ENCODE results near the gene CEBPA. TPM values are rescaled to one million over a fixed set of nuclear protein-coding genes. Genes with fewer than 3 reads are reported as not detected.

Gene CEBPA
- total RNA-seq, 1 donor from 2014 or later = 1.7 TPM

DNA sequence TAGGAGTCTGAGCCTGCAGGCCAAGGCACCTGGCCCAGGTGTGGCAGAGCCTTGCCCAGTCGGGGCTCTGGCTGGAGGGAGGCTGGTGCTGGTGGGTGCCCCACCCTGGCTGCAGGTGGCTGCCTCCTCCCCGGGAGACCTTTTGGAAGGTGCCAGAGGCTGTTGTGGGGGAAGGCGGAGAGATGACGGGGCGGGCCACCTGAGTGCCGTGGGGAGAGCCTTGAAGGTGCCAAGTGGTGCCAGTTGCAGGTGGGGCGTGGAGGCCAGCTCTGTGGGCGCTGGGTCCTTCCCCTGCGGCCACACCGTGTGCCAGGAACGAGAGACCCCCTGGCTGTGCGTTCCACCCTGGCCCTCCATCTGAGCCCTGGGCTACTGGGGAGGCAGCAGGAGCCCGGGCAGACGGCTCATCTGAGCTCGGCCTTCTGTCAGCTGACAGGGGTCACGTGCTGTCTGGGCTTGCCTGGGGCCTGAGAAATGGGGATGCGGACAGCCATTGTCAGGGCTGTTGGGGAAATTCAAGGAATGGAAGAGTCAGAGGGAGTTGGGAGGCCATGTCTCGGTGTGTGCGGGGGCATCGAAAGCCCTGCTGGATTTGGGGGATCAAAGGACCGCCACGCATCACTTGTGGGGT, 20.9 kb downstream of the CEBPA start:
- H3K27ac Mint-ChIP-seq (ENCODE audit: unreplicated experiment) = no peak overlapping the region
- TF ChIP-seq, protein P1, sequence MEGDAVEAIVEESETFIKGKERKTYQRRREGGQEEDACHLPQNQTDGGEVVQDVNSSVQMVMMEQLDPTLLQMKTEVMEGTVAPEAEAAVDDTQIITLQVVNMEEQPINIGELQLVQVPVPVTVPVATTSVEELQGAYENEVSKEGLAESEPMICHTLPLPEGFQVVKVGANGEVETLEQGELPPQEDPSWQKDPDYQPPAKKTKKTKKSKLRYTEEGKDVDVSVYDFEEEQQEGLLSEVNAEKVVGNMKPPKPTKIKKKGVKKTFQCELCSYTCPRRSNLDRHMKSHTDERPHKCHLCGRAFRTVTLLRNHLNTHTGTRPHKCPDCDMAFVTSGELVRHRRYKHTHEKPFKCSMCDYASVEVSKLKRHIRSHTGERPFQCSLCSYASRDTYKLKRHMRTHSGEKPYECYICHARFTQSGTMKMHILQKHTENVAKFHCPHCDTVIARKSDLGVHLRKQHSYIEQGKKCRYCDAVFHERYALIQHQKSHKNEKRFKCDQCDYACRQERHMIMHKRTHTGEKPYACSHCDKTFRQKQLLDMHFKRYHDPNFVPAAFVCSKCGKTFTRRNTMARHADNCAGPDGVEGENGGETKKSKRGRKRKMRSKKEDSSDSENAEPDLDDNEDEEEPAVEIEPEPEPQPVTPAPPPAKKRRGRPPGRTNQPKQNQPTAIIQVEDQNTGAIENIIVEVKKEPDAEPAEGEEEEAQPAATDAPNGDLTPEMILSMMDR (IDR thresholded peaks at IDR 0.05) = no peak
- peaks cover 17% of the 10 kb centered on the region for H3K27me3 Mint-ChIP-seq (ENCODE audit: low read depth)
- no peaks in the 10 kb centered on the region for H3K9me3 Mint-ChIP-seq (ENCODE audit: low read depth)
- DNase-seq (ENCODE audit: low spot score) = no peak
- no peak overlapping the region for H3K4me3 Mint-ChIP-seq (ENCODE audit: unreplicated experiment)
- H3K36me3 Mint-ChIP-seq (ENCODE audit: low read depth) = no peaks in the 10 kb centered on the region
- no peaks in the 10 kb centered on the region for H3K4me1 Mint-ChIP-seq (ENCODE audit: low read depth)

DNA sequence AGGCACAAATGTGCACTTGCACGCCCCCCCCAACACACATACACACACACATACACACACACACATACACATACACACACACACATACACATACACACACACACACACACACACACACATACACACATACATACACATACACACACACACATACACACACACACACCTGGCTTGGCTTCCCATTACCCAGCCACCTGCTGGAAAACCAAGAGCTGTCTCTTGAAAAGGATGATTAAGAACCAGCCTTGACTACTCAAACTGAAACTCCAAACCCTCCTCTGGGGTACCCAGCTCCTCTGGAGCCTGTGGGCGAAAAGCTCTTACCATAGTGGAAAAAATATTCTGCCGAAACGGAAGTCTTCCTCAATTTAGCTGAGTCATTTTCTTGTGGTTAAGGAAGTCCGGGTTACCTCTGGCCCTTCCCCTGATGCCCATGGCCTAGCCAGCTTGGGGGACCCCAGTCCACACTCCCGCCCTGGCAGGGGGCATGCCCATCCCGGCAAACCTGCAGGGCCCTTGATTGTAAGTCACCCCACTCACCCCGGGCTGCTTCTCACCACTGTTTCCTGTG, 21.9 kb downstream of the CEBPA start:
- Mint-ChIP-seq H3K36me3 (ENCODE audit: low read depth) (no peaks in the 10 kb centered on the region), H3K4me1 (ENCODE audit: low read depth) (no peaks in the 10 kb centered on the region), H3K4me3 (ENCODE audit: unreplicated experiment) (no peak overlapping the region), H3K9me3 (ENCODE audit: low read depth) (no peaks in the 10 kb centered on the region), H3K27ac (ENCODE audit: unreplicated experiment) (no peak overlapping the region), H3K27me3 (ENCODE audit: low read depth) (peaks cover 15% of the 10 kb centered on the region)
- TF ChIP-seq, protein P1 (IDR thresholded peaks at IDR 0.05) = no peak
- no peak for DNase-seq (ENCODE audit: low spot score)

DNA sequence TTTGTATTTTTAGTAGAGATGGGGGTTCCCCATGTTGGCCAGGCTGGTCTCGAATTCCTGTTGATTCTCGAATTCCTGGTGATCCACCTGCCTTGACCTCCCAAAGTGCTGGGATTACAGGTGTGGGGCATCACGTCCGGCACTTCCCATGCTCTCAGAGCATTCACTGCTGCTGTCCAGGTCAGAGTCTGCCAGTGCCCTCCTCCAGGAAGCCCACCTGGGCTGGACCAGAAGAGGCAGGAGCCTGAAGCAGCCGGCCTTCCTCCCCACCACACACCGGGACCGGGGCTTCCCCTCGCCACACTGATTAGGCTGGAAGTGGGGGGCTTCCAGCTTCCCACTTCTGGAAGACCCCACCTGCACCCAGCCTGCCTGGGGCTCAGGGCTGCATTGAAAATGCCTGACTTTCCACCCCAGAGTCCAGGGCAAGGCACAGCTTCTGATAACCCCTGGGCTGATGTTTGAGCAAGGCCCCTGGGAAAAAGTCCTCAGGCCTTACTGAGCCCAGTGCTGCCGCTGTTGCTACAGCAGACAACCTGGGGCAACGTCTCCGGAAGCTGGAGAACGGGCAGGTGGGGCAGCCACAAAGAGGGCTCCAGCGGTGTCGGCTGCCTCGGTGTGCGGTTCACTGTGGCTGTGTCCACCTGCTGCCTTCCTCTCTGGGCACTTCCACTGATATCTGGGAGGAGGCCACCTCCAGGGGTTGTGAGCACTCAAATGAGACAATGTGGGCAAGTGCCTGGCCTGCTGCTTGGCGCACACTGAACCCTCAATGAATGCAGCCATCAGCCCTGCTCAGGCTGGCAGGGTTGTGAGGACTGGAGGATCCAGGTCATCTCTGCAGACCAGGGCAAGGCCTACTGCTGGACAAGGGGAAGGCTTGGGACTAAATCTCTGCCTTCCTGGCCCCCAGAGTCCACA, 22.6 kb downstream of the CEBPA start:
- H3K4me3 Mint-ChIP-seq (ENCODE audit: unreplicated experiment) = no peak overlapping the region
- no peak for DNase-seq (ENCODE audit: low spot score)
- H3K36me3 Mint-ChIP-seq (ENCODE audit: low read depth) = no peaks in the 10 kb centered on the region
- H3K27ac Mint-ChIP-seq (ENCODE audit: unreplicated experiment) = no peak overlapping the region
- no peaks in the 10 kb centered on the region for H3K4me1 Mint-ChIP-seq (ENCODE audit: low read depth)
- peaks cover 11% of the 10 kb centered on the region for H3K27me3 Mint-ChIP-seq (ENCODE audit: low read depth)
- TF ChIP-seq, protein P1 (IDR thresholded peaks at IDR 0.05) = no peak
- H3K9me3 Mint-ChIP-seq (ENCODE audit: low read depth) = no peaks in the 10 kb centered on the region

DNA sequence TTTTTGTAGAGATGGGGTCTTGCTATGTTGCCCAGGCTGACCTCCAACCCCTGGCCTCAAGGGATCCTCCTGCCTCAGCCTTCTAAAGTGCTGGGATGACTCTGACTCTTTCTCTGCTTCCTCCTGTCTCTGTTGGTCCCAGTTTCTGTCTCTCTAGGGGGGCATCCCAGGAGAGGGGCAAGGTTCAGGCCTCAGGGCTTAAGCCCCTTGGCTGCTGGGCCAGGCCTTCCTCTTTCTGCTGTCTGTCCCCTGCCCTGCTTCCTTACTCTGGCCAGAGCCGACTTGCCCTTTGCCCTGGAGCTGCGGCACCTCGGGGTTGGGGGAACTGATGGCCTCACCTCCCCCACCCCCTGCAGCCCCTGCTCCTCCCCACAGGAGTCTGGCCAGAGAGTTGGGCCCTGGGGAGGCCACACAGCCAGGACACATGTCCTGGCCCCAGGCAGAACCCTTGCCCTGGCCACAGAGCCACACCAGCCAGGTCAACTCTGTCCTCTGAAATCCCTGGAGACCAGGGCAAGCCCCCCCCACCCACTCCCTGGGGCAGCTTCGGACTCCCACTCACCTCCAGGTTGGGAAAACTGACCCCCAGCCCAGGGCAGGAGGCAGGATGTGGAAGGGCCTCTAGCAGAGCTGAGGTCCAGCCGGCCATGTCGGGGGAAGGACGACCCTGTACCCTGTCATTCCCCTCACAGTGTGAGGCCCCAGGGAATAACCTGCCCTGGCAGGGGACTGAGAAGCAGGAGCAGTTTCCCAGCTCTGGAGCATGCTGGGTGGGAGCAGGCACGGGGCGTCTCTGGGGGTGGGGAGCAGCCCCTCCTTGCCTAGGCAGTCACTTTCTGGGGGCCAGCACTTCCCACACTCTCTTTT, 23.7 kb downstream of the CEBPA start:
- H3K27ac Mint-ChIP-seq (ENCODE audit: unreplicated experiment) = no peak overlapping the region
- no peaks in the 10 kb centered on the region for H3K9me3 Mint-ChIP-seq (ENCODE audit: low read depth)
- peaks cover 9% of the 10 kb centered on the region for H3K4me1 Mint-ChIP-seq (ENCODE audit: low read depth)
- H3K4me3 Mint-ChIP-seq (ENCODE audit: unreplicated experiment) = no peak overlapping the region
- H3K36me3 Mint-ChIP-seq (ENCODE audit: low read depth) = no peaks in the 10 kb centered on the region
- TF ChIP-seq, protein P1 (IDR thresholded peaks at IDR 0.05) = no peak
- peaks cover 1% of the 10 kb centered on the region for H3K27me3 Mint-ChIP-seq (ENCODE audit: low read depth)
- DNase-seq (ENCODE audit: low spot score) = no peak
